Regular cardiac myocyte (primary cell): Measurements from ENCODE around the gene CAMP. TPM values are rescaled to one million over a fixed set of nuclear protein-coding genes. Genes with fewer than 3 reads are reported as not detected.

ENCODE experiments used
- total RNA-seq: library from RNA; depleted of rRNA; stranded (reverse); fragments of >200 nt; gene quantifications from 2 replicates; pipeline ENCODE4 v1.2.3, GENCODE V29; 2014

The CAMP gene
- not detected in 2 replicates for total RNA-seq

GRCh38 chr3:48222616-48223513, at the start of gene CAMP:
Gene CAMP (plus strand): TSS chr3:48223495. CDS start chr3:48223512, 17 bp downstream.

GRCh38 chr3:48188266-48189201, 34.8 kb upstream of the CAMP start, which contains the start of gene CDC25A:
Gene CDC25A (minus strand): TSS chr3:48188417. CDS start chr3:48187947, 470 bp downstream.

Other genes with a start within 250 kb of the CAMP start
- 56.2 and 68.5 TPM in 2 replicates for gene MAP4, start 207.1 kb upstream of the CAMP start, total RNA-seq
- 2.5 and 25.7 TPM in 2 replicates for gene CDC25A, start 35.1 kb upstream of the CAMP start, total RNA-seq
- gene ZNF589, start 17.6 kb downstream of the CAMP start, total RNA-seq = 2.3 and 5.1 TPM in 2 replicates
- gene NME6, start 77.9 kb downstream of the CAMP start, total RNA-seq = 17.2 and 27.2 TPM in 2 replicates
- not detected in 2 replicates for gene SPINK8, start 110.2 kb downstream of the CAMP start, total RNA-seq
- 0.28 TPM in 1 of 2 replicates, not detected in the other for gene FBXW12, start 148.7 kb downstream of the CAMP start, total RNA-seq
- gene PLXNB1, start 206.6 kb downstream of the CAMP start, total RNA-seq = 5.6 and 25.4 TPM in 2 replicates
- gene CCDC51, start 216.6 kb downstream of the CAMP start, total RNA-seq = 20.9 and 25.3 TPM in 2 replicates
- gene TMA7, start 216.8 kb downstream of the CAMP start, total RNA-seq = 244 and 387 TPM in 2 replicates
- 4.8 and 11.9 TPM in 2 replicates for gene ATRIP, start 223.2 kb downstream of the CAMP start, total RNA-seq